ENCODE data around the gene CAV3.
"Not testable (repeated sequence)": the region's sequence is repeated elsewhere in the genome, so short reads cannot be mapped to it uniquely, and the experiment has no call there.

CAV3 gene

GRCh38 chr3:8733332-8734094 lies at the start of gene CAV3:
CAV3 (plus strand) TSS chr3:8733802; CDS start chr3:8733877, 75 bp downstream.
- Histone ChIP-seq H2AFZ (ENCODE audit: low read depth, low read length) (no peak within 1 kb of the TSS), H3K9me3 (ENCODE audit: low read length) (no peaks in the 10 kb centered on the region), H3K27me3 (ENCODE audit: insufficient read depth, low read length) (no peaks in the 10 kb centered on the region), H3K4me3 (ENCODE audit: low read length) (no peak within 1 kb of the TSS), H3K4me1 (ENCODE audit: insufficient read depth, low read length) (no peaks in the 10 kb centered on the region), H3K36me3 (ENCODE audit: insufficient read depth, low read length) (no peaks in the 10 kb centered on the region)

- not testable (repeated sequence) for H3K9me3 ChIP-seq (ENCODE audit: low read length); H2AFZ ChIP-seq (ENCODE audit: low read depth, low read length); H3K4me1 ChIP-seq (ENCODE audit: insufficient read depth, low read length); H3K4me3 ChIP-seq (ENCODE audit: low read length); H3K36me3 ChIP-seq (ENCODE audit: insufficient read depth, low read length); H3K27me3 ChIP-seq (ENCODE audit: insufficient read depth, low read length)
Measured at GRCh38 chr3:8684992-8685391, 48.6 kb upstream of the CAV3 start.

DNA sequence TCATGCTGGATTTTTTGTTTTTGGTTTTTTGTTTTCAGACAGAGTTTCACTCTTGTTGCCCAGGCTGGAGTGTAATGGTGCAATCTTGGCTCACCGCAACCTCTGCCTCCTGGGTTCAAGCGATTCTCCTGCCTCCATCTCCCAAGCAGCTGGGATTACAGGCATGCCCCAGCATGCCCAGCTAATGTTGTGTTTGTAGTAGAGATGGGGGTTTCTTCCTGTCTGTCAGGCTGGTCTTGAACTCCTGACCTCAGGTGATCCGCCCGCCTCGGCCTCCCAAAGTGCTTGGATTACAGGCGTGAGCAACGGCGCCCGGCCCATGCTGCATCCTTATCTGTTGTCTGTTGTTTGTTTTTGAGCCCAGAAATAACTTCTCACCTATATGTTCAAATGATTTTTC lies 42.3 kb upstream of the CAV3 start:
- not testable (repeated sequence) for H2AFZ ChIP-seq (ENCODE audit: low read depth, low read length); H3K4me1 ChIP-seq (ENCODE audit: insufficient read depth, low read length); H3K9me3 ChIP-seq (ENCODE audit: low read length); H3K4me3 ChIP-seq (ENCODE audit: low read length); H3K36me3 ChIP-seq (ENCODE audit: insufficient read depth, low read length); H3K27me3 ChIP-seq (ENCODE audit: insufficient read depth, low read length)

- Histone ChIP-seq H2AFZ (ENCODE audit: low read depth, low read length) (no peak overlapping the region), H3K4me1 (ENCODE audit: insufficient read depth, low read length) (no peaks in the 10 kb centered on the region), H3K9me3 (ENCODE audit: low read length) (peaks cover 11% of the 10 kb centered on the region), H3K4me3 (ENCODE audit: low read length) (no peak overlapping the region), H3K36me3 (ENCODE audit: insufficient read depth, low read length) (no peaks in the 10 kb centered on the region), H3K27me3 (ENCODE audit: insufficient read depth, low read length) (no peaks in the 10 kb centered on the region)
Measured at GRCh38 chr3:8702560-8702959, 31.0 kb upstream of the CAV3 start.

- H3K4me1 ChIP-seq (ENCODE audit: insufficient read depth, low read length) = no peaks in the 10 kb centered on the region
- H3K27me3 ChIP-seq (ENCODE audit: insufficient read depth, low read length) = no peaks in the 10 kb centered on the region
- no peaks in the 10 kb centered on the region for H3K36me3 ChIP-seq (ENCODE audit: insufficient read depth, low read length)
- peaks cover 11% of the 10 kb centered on the region for H3K9me3 ChIP-seq (ENCODE audit: low read length)
- no peak overlapping the region for H3K4me3 ChIP-seq (ENCODE audit: low read length)
- H2AFZ ChIP-seq (ENCODE audit: low read depth, low read length) = no peak overlapping the region
Measured at GRCh38 chr3:8705575-8705974, 28.0 kb upstream of the CAV3 start.

GRCh38 chr3:8709287-8709686 lies 24.3 kb upstream of the CAV3 start:
- Histone ChIP-seq H3K36me3 (ENCODE audit: insufficient read depth, low read length) (no peaks in the 10 kb centered on the region), H3K4me1 (ENCODE audit: insufficient read depth, low read length) (peaks cover 3% of the 10 kb centered on the region), H3K27me3 (ENCODE audit: insufficient read depth, low read length) (no peaks in the 10 kb centered on the region), H2AFZ (ENCODE audit: low read depth, low read length) (no peak overlapping the region), H3K4me3 (ENCODE audit: low read length) (no peak overlapping the region), H3K9me3 (ENCODE audit: low read length) (peaks cover 9% of the 10 kb centered on the region)

- H3K4me3 ChIP-seq (ENCODE audit: low read length) = no peak overlapping the region
- no peaks in the 10 kb centered on the region for H3K36me3 ChIP-seq (ENCODE audit: insufficient read depth, low read length)
- H3K27me3 ChIP-seq (ENCODE audit: insufficient read depth, low read length) = no peaks in the 10 kb centered on the region
- H3K4me1 ChIP-seq (ENCODE audit: insufficient read depth, low read length) = peaks cover 3% of the 10 kb centered on the region
- H2AFZ ChIP-seq (ENCODE audit: low read depth, low read length) = no peak overlapping the region
- H3K9me3 ChIP-seq (ENCODE audit: low read length) = peaks cover 6% of the 10 kb centered on the region
Measured at GRCh38 chr3:8709801-8710507, 23.6 kb upstream of the CAV3 start.

- Histone ChIP-seq H3K9me3 (ENCODE audit: low read length) (no peaks in the 10 kb centered on the region), H3K36me3 (ENCODE audit: insufficient read depth, low read length) (no peaks in the 10 kb centered on the region), H3K4me3 (ENCODE audit: low read length) (no peak overlapping the region), H3K27me3 (ENCODE audit: insufficient read depth, low read length) (no peaks in the 10 kb centered on the region), H3K4me1 (ENCODE audit: insufficient read depth, low read length) (peaks cover 3% of the 10 kb centered on the region), H2AFZ (ENCODE audit: low read depth, low read length) (no peak overlapping the region)
Measured at GRCh38 chr3:8712045-8712907, 21.3 kb upstream of the CAV3 start.

DNA sequence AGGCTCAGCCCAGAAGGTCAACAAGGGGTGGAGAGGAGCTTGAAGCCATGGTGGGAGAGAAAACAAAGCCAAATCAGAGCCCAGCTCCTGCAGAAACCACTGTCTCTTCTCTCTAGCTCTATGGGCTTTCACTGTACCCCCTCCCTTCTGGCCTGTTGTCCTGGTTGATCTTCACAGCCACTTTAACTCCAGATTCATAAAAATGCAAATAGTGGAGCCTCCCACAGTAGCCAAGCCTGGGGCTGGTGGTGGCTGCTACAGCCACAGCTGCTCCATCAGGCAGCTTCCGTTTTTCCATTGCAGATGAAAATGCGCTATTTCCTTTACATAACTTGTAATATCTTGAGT lies 20.7 kb upstream of the CAV3 start:
- H3K4me3 ChIP-seq (ENCODE audit: low read length) = no peak overlapping the region
- peaks cover 3% of the 10 kb centered on the region for H3K4me1 ChIP-seq (ENCODE audit: insufficient read depth, low read length)
- no peaks in the 10 kb centered on the region for H3K27me3 ChIP-seq (ENCODE audit: insufficient read depth, low read length)
- no peak overlapping the region for H2AFZ ChIP-seq (ENCODE audit: low read depth, low read length)
- no peaks in the 10 kb centered on the region for H3K36me3 ChIP-seq (ENCODE audit: insufficient read depth, low read length)
- no peaks in the 10 kb centered on the region for H3K9me3 ChIP-seq (ENCODE audit: low read length)

DNA sequence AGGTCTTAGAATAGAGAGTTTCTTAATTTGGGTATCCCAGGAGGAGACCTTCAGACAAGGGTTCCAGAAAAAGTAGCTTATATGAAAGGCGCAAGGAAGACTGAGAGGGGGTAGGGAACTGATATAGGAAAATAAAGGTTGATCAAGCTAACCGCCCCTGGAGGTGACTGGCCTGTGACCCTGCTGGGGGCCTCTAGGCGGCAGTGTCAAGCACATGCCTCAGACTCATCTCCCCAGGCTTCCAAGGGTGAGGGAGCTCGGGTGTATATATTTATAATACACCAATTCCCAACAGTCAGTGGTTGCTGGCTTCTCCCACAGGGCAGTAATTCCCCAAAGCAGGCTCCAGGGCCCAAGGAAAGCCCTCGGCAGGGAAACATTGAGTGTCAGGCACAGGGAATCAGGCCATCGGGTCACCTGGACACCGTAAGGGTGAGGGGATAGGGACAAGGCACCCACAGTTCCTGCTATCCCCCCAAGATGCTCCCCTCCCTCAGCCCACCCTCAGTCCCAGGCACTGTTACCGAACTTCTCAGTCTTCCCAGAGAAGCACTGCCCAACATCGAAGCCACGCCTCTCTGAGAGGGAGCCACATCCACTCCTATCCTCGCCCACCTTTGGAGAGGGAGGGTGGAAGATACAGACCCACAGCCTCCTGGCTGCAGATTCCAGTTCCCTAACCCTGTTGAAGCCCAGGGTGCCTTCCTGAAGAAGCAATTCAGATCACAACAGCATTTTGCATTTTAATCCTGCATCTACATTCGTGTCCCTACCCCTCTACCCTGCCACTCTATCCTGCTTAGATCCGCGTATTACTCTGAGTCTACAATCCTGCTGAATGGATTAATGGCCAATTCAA lies 19.5 kb upstream of the CAV3 start:
- H2AFZ ChIP-seq (ENCODE audit: low read depth, low read length) = no peak overlapping the region
- no peak overlapping the region for H3K4me3 ChIP-seq (ENCODE audit: low read length)
- no peaks in the 10 kb centered on the region for H3K27me3 ChIP-seq (ENCODE audit: insufficient read depth, low read length)
- no peaks in the 10 kb centered on the region for H3K36me3 ChIP-seq (ENCODE audit: insufficient read depth, low read length)
- H3K4me1 ChIP-seq (ENCODE audit: insufficient read depth, low read length) = peaks cover 3% of the 10 kb centered on the region
- H3K9me3 ChIP-seq (ENCODE audit: low read length) = no peaks in the 10 kb centered on the region

- not testable (repeated sequence) for H3K4me1 ChIP-seq (ENCODE audit: insufficient read depth, low read length); H3K36me3 ChIP-seq (ENCODE audit: insufficient read depth, low read length); H2AFZ ChIP-seq (ENCODE audit: low read depth, low read length); H3K27me3 ChIP-seq (ENCODE audit: insufficient read depth, low read length); H3K9me3 ChIP-seq (ENCODE audit: low read length); H3K4me3 ChIP-seq (ENCODE audit: low read length)
Measured at GRCh38 chr3:8715757-8716156, 17.8 kb upstream of the CAV3 start.

GRCh38 chr3:8722808-8723207 lies 10.8 kb upstream of the CAV3 start:
- Histone ChIP-seq H3K4me1 (ENCODE audit: insufficient read depth, low read length) (no peaks in the 10 kb centered on the region), H3K9me3 (ENCODE audit: low read length) (no peaks in the 10 kb centered on the region), H2AFZ (ENCODE audit: low read depth, low read length) (no peak overlapping the region), H3K36me3 (ENCODE audit: insufficient read depth, low read length) (no peaks in the 10 kb centered on the region), H3K4me3 (ENCODE audit: low read length) (no peak overlapping the region), H3K27me3 (ENCODE audit: insufficient read depth, low read length) (no peaks in the 10 kb centered on the region)
